Calu3 (cell line): ENCODE results near the gene EGFL7. TPM values are rescaled to one million over a fixed set of nuclear protein-coding genes. Genes with fewer than 3 reads are reported as not detected.

ENCODE experiments used
- BruUV-seq: library from RNA; stranded (reverse); fragments of 400-500 nt; replicated peaks from 2 replicates; lab custom pipeline; 2021; lab: Mats Ljungman, UMichigan
- CTCF ChIA-PET: fragments of 300-600 bp; sonication (Branson Sonifier 250); formaldehyde crosslinking; loops from one replicate; lab custom pipeline; 2022; ENCODE audit warnings: antibody characterized with exemption; lab: Charles Lee
- DNase-seq: peaks from one replicate; pipeline ENCODE4 v3.0.0; 2022
- H3K27ac Mint-ChIP-seq: one replicate; pipeline ENCODE4 v1.8.0; 2022; ENCODE audit warnings: mixed read lengths; ENCODE audit not compliant: unreplicated experiment
- H3K27me3 Mint-ChIP-seq: one replicate; pipeline ENCODE4 v1.8.0; 2022; ENCODE audit warnings: mixed read lengths; ENCODE audit not compliant: unreplicated experiment
- H3K36me3 Mint-ChIP-seq: one replicate; pipeline ENCODE4 v1.8.0; 2022; ENCODE audit warnings: mild to moderate bottlenecking, moderate library complexity, mixed read lengths; ENCODE audit not compliant: insufficient read depth, unreplicated experiment
- H3K4me1 Mint-ChIP-seq: one replicate; pipeline ENCODE4 v1.8.0; 2022; ENCODE audit warnings: mild to moderate bottlenecking, low read depth, mixed read lengths; ENCODE audit not compliant: unreplicated experiment
- H3K4me3 Mint-ChIP-seq: one replicate; pipeline ENCODE4 v1.8.0; 2022; ENCODE audit warnings: mild to moderate bottlenecking, low read depth, moderate library complexity, mixed read lengths; ENCODE audit not compliant: unreplicated experiment
- H3K9me3 Mint-ChIP-seq: one replicate; pipeline ENCODE4 v1.8.0; 2022; ENCODE audit warnings: low read depth, mixed read lengths; ENCODE audit not compliant: unreplicated experiment
- CTCF ChIP-seq: fragments of 200-600 bp; IDR thresholded peaks from one replicate; pipeline ENCODE4 v1.8.0; 2022; ENCODE audit warnings: antibody characterized with exemption; ENCODE audit not compliant: unreplicated experiment
- intact Hi-C: fragments of 100-400 bp; cut with micrococcal nuclease; formaldehyde crosslinking; loops from one replicate; pipeline ENCODE4 v1.10.0; 2022; ENCODE audit not compliant: unreplicated experiment
- total RNA-seq: library from RNA; stranded (reverse); gene quantifications from 2 replicates; pipeline ENCODE4 v1.2.3, GENCODE V29; 2022

Gene EGFL7
- total RNA-seq, 1 experiment from 2014 or later: 1.3 TPM

GRCh38 chr9:136615631-136616306, 46.9 kb upstream of the EGFL7 start:
- H3K4me3 Mint-ChIP-seq: no peak overlapping the region
- BruUV-seq: no TSS peak
- no peak overlapping the region for H3K27ac Mint-ChIP-seq
- no peaks in the 10 kb centered on the region for H3K9me3 Mint-ChIP-seq
- peaks cover 38% of the 10 kb centered on the region for H3K27me3 Mint-ChIP-seq
- intact Hi-C loops: no loop called here
- no peak for TF ChIP-seq CTCF
- no peak for DNase-seq
- peaks cover 7% of the 10 kb centered on the region for H3K4me1 Mint-ChIP-seq
- H3K36me3 Mint-ChIP-seq: no peaks in the 10 kb centered on the region
- CTCF ChIA-PET: no interaction called here

GRCh38 chr9:136616307-136616635, 46.4 kb upstream of the EGFL7 start:
- TF ChIP-seq CTCF: no peak
- intact Hi-C loops: no loop called here
- H3K9me3 Mint-ChIP-seq: no peaks in the 10 kb centered on the region
- H3K36me3 Mint-ChIP-seq: no peaks in the 10 kb centered on the region
- H3K27me3 Mint-ChIP-seq: peaks cover 38% of the 10 kb centered on the region
- H3K4me3 Mint-ChIP-seq: no peak overlapping the region
- no peak overlapping the region for H3K27ac Mint-ChIP-seq
- BruUV-seq: no TSS peak
- DNase-seq: no peak
- peaks cover 7% of the 10 kb centered on the region for H3K4me1 Mint-ChIP-seq
- CTCF ChIA-PET: no interaction called here

GRCh38 chr9:136616948-136617695, 45.6 kb upstream of the EGFL7 start:
- H3K36me3 Mint-ChIP-seq: no peaks in the 10 kb centered on the region
- H3K4me1 Mint-ChIP-seq: peaks cover 7% of the 10 kb centered on the region
- TF ChIP-seq CTCF: no peak
- CTCF ChIA-PET: interaction anchor here (0.7 kb wide), 1 partner anchor 282 kb away, joined by 4 read pairs; no protein-coding TSS in a partner anchor
- intact Hi-C loops: no loop called here
- H3K27ac Mint-ChIP-seq: no peak overlapping the region
- H3K9me3 Mint-ChIP-seq: no peaks in the 10 kb centered on the region
- H3K27me3 Mint-ChIP-seq: peaks cover 38% of the 10 kb centered on the region
- no peak overlapping the region for H3K4me3 Mint-ChIP-seq
- no peak for DNase-seq
- no TSS peak for BruUV-seq

DNA sequence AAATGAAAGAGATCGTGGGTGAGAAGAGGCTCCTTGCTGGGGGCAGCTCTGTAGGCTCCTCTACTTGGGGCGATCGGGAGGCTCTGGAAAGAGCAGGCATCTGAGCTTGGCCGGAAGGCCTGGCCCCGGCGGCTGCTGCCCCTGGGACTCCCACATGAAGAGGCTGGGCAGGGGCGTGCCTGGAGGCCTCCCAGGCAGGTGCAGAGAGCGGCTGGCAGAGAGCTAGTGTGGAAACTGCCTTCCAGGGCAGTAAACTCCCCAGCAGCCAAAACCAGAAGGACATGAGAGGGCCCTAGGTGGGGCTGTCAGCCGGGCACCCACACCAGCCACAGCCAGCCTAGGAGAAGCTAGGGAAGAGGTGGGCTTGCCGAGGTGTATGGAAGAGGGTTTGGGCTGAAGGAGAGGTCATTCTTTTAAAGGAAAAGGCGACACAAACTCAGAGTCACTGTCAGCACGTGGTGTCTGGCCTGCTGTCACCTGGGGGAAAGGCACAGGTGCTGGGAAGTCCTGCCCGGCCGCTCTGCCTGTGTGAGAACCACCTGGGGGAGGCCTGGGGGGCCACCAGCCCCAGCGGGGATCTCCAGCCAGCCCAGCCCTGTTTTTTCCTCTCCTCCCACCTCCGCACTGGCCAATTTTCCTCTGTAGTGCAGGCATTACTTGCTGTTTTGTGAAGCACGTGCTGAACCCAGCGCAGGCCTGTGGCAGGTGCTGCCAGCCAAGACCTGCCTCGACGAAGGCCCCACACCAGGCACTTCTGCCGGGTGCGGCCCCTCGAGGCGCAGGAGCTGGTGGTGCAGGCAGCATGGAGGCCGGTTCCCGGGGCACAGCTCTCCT, 44.8 kb upstream of the EGFL7 start:
- peaks cover 7% of the 10 kb centered on the region for H3K4me1 Mint-ChIP-seq
- no peaks in the 10 kb centered on the region for H3K9me3 Mint-ChIP-seq
- DNase-seq: no peak
- intact Hi-C loops: no loop called here
- TF ChIP-seq CTCF: no peak
- CTCF ChIA-PET: no interaction called here
- H3K27me3 Mint-ChIP-seq: peaks cover 43% of the 10 kb centered on the region
- no peak overlapping the region for H3K27ac Mint-ChIP-seq
- no peaks in the 10 kb centered on the region for H3K36me3 Mint-ChIP-seq
- no TSS peak for BruUV-seq
- no peak overlapping the region for H3K4me3 Mint-ChIP-seq
